DMS53 treated with DMSO at 0.1 percent for 48 hours (cell line): ENCODE data around the gene PRR36.

Experiments
- DNase-seq: peaks from one replicate; lab custom pipeline; 2025; ENCODE audit not compliant: unreplicated experiment; lab: John Stamatoyannopoulos, UW

The PRR36 gene

GRCh38 chr19:7846155-7846646, 28.0 kb downstream of the PRR36 start:
- no peak for DNase-seq

GRCh38 chr19:7845390-7846154, 28.6 kb downstream of the PRR36 start:
- no peak for DNase-seq

GRCh38 chr19:7844951-7845350, 29.2 kb downstream of the PRR36 start:
- no peak for DNase-seq

GRCh38 chr19:7844405-7844804, 29.8 kb downstream of the PRR36 start:
- no peak for DNase-seq

GRCh38 chr19:7843521-7843920, 30.7 kb downstream of the PRR36 start:
- no peak for DNase-seq

- no peak for DNase-seq
Observed at GRCh38 chr19:7842661-7843294, 31.4 kb downstream of the PRR36 start.

- no peak for DNase-seq
Observed at GRCh38 chr19:7841751-7842660, 32.2 kb downstream of the PRR36 start.

- DNase-seq, result no peak
Observed at GRCh38 chr19:7840629-7841028, 33.6 kb downstream of the PRR36 start.

- DNase-seq, result no peak
Observed at GRCh38 chr19:7839476-7839875, 34.7 kb downstream of the PRR36 start.

- DNase-seq, result no peak
Observed at GRCh38 chr19:7833225-7834099, 40.7 kb downstream of the PRR36 start.

- DNase-seq, result no peak
Observed at GRCh38 chr19:7832781-7833180, 41.4 kb downstream of the PRR36 start.

GRCh38 chr19:7832009-7832408, 42.2 kb downstream of the PRR36 start:
- DNase-seq, result no peak

- no peak for DNase-seq
Observed at GRCh38 chr19:7831452-7831851, 42.7 kb downstream of the PRR36 start.

- DNase-seq, result no peak
Observed at GRCh38 chr19:7830823-7831222, 43.4 kb downstream of the PRR36 start.

- DNase-seq, result no peak
Observed at GRCh38 chr19:7830272-7830771, 43.9 kb downstream of the PRR36 start.

- DNase-seq, result peak; percentile 97
Observed at GRCh38 chr19:7829561-7830271, 44.5 kb downstream of the PRR36 start, which contains the start of gene EVI5L. TSS of gene EVI5L (plus strand) at chr19:7830218. CDS start at chr19:7846543, 16,325 bp downstream.

- DNase-seq, result no peak
Observed at GRCh38 chr19:7829166-7829520, 45.0 kb downstream of the PRR36 start.

- DNase-seq, result no peak
Observed at GRCh38 chr19:7823686-7824301, 50.4 kb downstream of the PRR36 start.

GRCh38 chr19:7822910-7823515, 51.2 kb downstream of the PRR36 start:
- DNase-seq, result no peak
